ENCODE results near the gene SUSD6. TPM values are rescaled to one million over a fixed set of nuclear protein-coding genes. Genes with fewer than 3 reads are reported as not detected.

The SUSD6 gene
- total and polyA plus RNA-seq, 8 donors, result 8.9 to 41.9 (median 20.3) TPM

DNA sequence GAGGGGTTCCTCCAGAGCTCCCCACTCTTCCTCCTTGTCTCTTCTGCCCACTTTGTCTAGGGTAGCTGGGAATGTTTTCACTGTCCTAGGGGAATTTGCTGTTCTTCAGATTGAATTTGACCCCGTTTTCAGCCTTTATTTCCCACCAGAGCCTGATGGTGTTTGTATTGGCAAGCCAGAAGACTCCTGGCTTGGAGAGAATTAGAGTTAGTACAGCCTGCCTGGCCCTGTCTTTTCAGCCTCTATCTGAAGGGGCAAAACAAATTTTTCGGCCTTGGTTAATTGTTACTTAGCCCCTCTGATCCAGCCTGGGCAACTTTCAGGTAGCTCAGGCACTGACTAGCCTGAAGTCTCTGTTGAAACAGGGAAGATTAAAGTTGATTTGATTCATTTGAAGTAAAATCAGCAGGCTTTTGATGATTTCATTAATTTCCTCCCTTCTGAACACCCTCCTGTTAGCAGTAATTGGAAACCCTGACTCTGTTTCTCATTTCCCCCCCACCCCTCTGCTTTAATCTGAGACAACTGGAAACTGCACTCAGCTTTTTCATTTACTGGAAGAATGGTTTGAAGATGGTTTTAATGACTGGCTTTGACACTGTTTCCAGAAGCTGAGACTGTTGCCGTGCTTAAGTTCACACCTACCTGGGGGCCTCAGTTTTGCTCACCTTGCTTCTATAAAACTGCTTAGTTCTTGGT is 63.3 kb downstream of the SUSD6 start:
- DNase-seq, result no peak
- 30 to 46% methylated on average over 3 of the region's 3 CpGs for WGBS, 2 donors
- Histone ChIP-seq H3K27ac (peak overlapping the region; percentile 24 to 82 (median 66)), H3K9me3 (no peaks in the 10 kb centered on the region), H3K4me1 (peaks cover 7 to 50% (median 34%) of the 10 kb centered on the region in 3 donors), H3K36me3 (no peaks in the 10 kb centered on the region), H3K4me3 (no peak overlapping the region), H3K27me3 (no peaks in the 10 kb centered on the region)
- intact Hi-C loops (cut with DNase I), result loop anchor here in 1 of 3 donors (10.0 kb wide), 1 partner anchor 50 kb away; no protein-coding TSS in a partner anchor
- no peak for FAIRE-seq
- TF ChIP-seq, protein P1, sequence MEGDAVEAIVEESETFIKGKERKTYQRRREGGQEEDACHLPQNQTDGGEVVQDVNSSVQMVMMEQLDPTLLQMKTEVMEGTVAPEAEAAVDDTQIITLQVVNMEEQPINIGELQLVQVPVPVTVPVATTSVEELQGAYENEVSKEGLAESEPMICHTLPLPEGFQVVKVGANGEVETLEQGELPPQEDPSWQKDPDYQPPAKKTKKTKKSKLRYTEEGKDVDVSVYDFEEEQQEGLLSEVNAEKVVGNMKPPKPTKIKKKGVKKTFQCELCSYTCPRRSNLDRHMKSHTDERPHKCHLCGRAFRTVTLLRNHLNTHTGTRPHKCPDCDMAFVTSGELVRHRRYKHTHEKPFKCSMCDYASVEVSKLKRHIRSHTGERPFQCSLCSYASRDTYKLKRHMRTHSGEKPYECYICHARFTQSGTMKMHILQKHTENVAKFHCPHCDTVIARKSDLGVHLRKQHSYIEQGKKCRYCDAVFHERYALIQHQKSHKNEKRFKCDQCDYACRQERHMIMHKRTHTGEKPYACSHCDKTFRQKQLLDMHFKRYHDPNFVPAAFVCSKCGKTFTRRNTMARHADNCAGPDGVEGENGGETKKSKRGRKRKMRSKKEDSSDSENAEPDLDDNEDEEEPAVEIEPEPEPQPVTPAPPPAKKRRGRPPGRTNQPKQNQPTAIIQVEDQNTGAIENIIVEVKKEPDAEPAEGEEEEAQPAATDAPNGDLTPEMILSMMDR (IDR thresholded peaks at IDR 0.05), result no peak
- ATAC-seq, result peak in 3 of 4 donors; percentile 5 to 17 (median 9)

DNA sequence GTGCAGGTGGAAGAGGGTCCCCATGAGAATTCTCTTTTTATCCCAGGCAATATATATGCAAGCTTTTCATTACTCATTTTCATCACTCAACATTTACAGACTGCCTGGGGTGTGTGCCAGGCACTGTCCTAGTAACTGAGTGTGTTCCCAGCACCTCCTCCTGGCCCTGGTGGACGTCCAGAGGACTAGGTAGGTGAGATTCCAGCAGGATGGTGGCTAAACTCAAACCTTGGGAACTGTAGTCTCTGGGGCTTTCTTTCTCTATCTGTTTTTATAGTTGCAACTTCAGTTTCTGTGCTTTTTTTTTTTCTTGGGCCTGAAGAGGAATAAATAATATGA is 63.8 kb downstream of the SUSD6 start:
- WGBS, 2 donors, result 22 to 25% methylated on average over 1 of the region's 1 CpG
- ATAC-seq (peak in 3 of 4 donors; percentile 30 to 56 (median 40)), FAIRE-seq (no peak), DNase-seq (peak in 1 of 6 donors; percentile 24)
- H3K27ac ChIP-seq, result peak overlapping the region in 3 of 4 donors; percentile 56 to 82 (median 77)
- H3K27me3 ChIP-seq, result no peaks in the 10 kb centered on the region
- no peaks in the 10 kb centered on the region for H3K9me3 ChIP-seq
- no peaks in the 10 kb centered on the region for H3K36me3 ChIP-seq
- intact Hi-C loops (cut with DNase I), result loop anchor here in 1 of 3 donors (10.0 kb wide), 1 partner anchor 50 kb away; no protein-coding TSS in a partner anchor
- TF ChIP-seq, protein P1 (IDR thresholded peaks at IDR 0.05), result no peak
- H3K4me3 ChIP-seq, result no peak overlapping the region
- peaks cover 7 to 48% (median 34%) of the 10 kb centered on the region in 3 donors for H3K4me1 ChIP-seq

DNA sequence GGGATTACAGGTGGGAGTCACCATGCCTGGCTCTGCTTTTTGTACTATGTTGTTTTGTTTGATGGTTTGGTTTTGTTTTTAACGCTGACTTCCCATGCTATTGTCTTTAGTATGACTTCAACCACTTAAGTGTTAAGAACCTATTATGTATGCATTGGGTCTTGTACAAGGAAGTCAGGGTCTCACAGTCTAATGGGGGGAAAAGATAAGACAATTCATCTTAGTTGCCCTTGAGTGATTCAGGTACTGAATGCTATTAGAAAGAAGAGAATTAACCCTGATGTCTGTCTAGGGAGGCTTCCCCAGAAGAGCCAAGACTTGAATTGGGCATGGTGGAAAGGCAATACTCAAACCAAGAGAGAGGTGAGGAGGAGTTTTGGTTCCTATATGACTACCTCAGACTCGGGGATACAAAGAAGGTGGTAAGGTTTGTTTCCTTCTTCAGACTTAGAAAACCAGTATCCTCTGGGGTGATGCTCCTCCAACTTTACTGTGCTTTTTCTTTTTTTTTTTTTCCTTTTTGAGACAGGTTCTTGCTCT is 64.6 kb downstream of the SUSD6 start:
- Histone ChIP-seq H3K4me1 (peaks cover 7 to 44% (median 34%) of the 10 kb centered on the region in 3 donors), H3K27me3 (no peaks in the 10 kb centered on the region), H3K4me3 (no peak overlapping the region), H3K9me3 (no peaks in the 10 kb centered on the region), H3K36me3 (no peaks in the 10 kb centered on the region), H3K27ac (peak overlapping the region in 2 of 4 donors; percentile 17 to 82)
- ATAC-seq (no peak), FAIRE-seq (no peak), DNase-seq (no peak)
- TF ChIP-seq, protein P1 (IDR thresholded peaks at IDR 0.05), result no peak
- 84% methylated on average over 2 of the region's 2 CpGs for WGBS, 2 donors
- intact Hi-C loops (cut with DNase I), result loop anchor here in 1 of 3 donors (10.0 kb wide), 1 partner anchor 51 kb away; no protein-coding TSS in a partner anchor

DNA sequence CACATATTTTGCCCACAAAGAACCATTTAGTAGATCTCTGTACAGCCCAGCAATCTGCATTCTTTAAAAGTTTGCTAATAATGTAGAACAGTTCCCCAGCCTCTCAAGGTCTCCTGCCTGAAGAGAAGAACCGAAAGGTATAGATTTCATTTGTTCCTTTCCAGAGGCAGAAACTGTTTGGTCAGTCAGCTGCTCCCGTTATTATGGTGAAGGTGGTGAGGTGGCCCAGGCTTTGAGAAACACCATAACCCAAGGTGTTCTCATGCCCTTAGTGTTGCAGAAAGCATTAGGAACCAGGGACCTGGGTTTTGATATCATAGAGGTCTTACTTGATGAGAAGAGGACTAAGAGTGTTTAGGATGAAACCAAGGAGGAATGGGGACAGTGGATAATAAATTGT is 65.3 kb downstream of the SUSD6 start:
- no peaks in the 10 kb centered on the region for H3K36me3 ChIP-seq
- TF ChIP-seq, protein P1 (IDR thresholded peaks at IDR 0.05), result no peak
- H3K4me3 ChIP-seq, result no peak overlapping the region
- intact Hi-C loops (cut with DNase I), result loop anchor here in 1 of 3 donors (10.0 kb wide), 1 partner anchor 52 kb away; no protein-coding TSS in a partner anchor
- ATAC-seq (no peak), DNase-seq (no peak), FAIRE-seq (no peak)
- H3K4me1 ChIP-seq, result peaks cover 7 to 42% (median 34%) of the 10 kb centered on the region in 3 donors
- H3K27me3 ChIP-seq, result no peaks in the 10 kb centered on the region
- WGBS, 2 donors, result 92 to 93% methylated on average over 2 of the region's 2 CpGs
- H3K9me3 ChIP-seq, result no peaks in the 10 kb centered on the region
- H3K27ac ChIP-seq, result no peak overlapping the region

DNA sequence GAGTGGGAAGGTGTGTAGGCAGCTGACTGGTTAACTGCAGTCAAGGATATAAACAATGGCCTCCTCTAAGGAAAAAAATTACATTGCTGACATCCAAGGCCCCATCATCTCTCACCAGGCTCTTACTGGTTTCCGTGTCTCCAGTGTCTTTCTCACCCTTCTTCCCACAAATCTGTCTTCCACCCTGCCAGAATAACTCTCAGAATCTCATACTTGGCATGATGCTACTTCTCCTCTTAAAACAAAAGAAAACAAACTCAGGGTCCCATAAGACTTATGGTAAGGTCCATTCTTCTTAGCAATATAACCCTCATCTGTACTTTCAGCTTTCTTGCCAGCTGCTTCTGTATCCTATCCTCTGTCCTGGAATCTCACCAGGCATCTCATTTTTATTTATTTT is 68.9 kb downstream of the SUSD6 start:
- Histone ChIP-seq H3K36me3 (no peaks in the 10 kb centered on the region), H3K27me3 (no peaks in the 10 kb centered on the region), H3K27ac (no peak overlapping the region), H3K4me3 (no peak overlapping the region), H3K4me1 (peaks cover 0 to 43% (median 15%) of the 10 kb centered on the region in 3 donors), H3K9me3 (no peaks in the 10 kb centered on the region)
- intact Hi-C loops (cut with DNase I), result no loop called here
- ATAC-seq, result no peak
- FAIRE-seq, result no peak
- DNase-seq, result no peak
- WGBS, 2 donors, result 84 to 100% methylated on average over 1 of the region's 1 CpG
- TF ChIP-seq, protein P1 (IDR thresholded peaks at IDR 0.05), result no peak
